Endothelial cell of umbilical vein (primary cell): ENCODE results near the gene NOSIP.

Source experiments
- CTCF ChIP-seq, 2 donors: IDR thresholded peaks; 1 replicate in 1 of 2; 2 replicates in 1 of 2; pipeline ENCODE4 v1.5.1; 2011; ENCODE audit warnings: low read length in 2 of 2, mild to moderate bottlenecking in 2 of 2, moderate library complexity in 2 of 2, control low read depth in 1 of 2, inconsistent platforms in 1 of 2, low read depth in 1 of 2; ENCODE audit not compliant: insufficient read depth in 1 of 2; ENCODE audit errors: extremely low read depth in 1 of 2
- JUN ChIP-seq: IDR thresholded peaks from 2 replicates; pipeline ENCODE4 v1.6.1; 2011; ENCODE audit warnings: borderline replicate concordance, low read depth; ENCODE audit not compliant: insufficient read length, insufficient read depth
- POLR2A ChIP-seq: IDR thresholded peaks from 2 replicates; pipeline ENCODE4 v1.6.1; 2012; ENCODE audit warnings: low read depth, mild to moderate bottlenecking, control low read depth, low read length

GRCh38 chr19:49539192-49539952 lies 41.0 kb downstream of the NOSIP start:
- TF ChIP-seq JUN, result no peak
- no peak for TF ChIP-seq CTCF (IDR thresholded peaks at IDR 0.05; ENCODE audit: extremely low read depth in 1 of 2, insufficient read depth in 1 of 2, low read depth in 1 of 2, low read length in 2 of 2)
- no peak for TF ChIP-seq POLR2A
